Naive thymus-derived CD4-positive, alpha-beta T cell (primary cell): Measurements from ENCODE around the gene TMEM273. TPM values are rescaled to one million over a fixed set of nuclear protein-coding genes. Genes with fewer than 3 reads are reported as not detected.

Experiments used
- ATAC-seq: fragments of 150-1000 bp; cut with Tn5 transposase; 2 replicates; pipeline ENCODE4 v1.10.0; 2021; ENCODE audit warnings: mild to moderate bottlenecking, moderate library complexity
- CTCF ChIA-PET: fragments of 350-600 bp; sonication (Branson Sonifier 250); formaldehyde crosslinking; loops from one replicate; lab custom pipeline; 2021; ENCODE audit warnings: antibody characterized with exemption; lab: Charles Lee
- POLR2A ChIA-PET: fragments of 350-600 bp; sonication (Branson Sonifier 250); formaldehyde crosslinking; loops from one replicate; lab custom pipeline; 2021; ENCODE audit warnings: antibody characterized with exemption, inconsistent platforms; lab: Charles Lee
- DNase-seq, 9 donors: peaks; one replicate each; pipeline versions ENCODE4 v3.0.0 to v3.0.0-alpha.2; 2020 to 2022; ENCODE audit warnings: mixed read lengths in 1 of 9
- H3K27ac ChIP-seq: one replicate; pipeline ENCODE4 v1.7.0; 2013; ENCODE audit warnings: mild to moderate bottlenecking, low read depth, low read length, moderate library complexity
- H3K27me3 ChIP-seq, 2 donors: one replicate each; pipeline ENCODE4 v1.7.0; 2013; ENCODE audit warnings: low read length in 2 of 2, mild to moderate bottlenecking in 2 of 2, moderate library complexity in 2 of 2; ENCODE audit not compliant: control insufficient read depth in 2 of 2, insufficient read depth in 2 of 2
- H3K36me3 ChIP-seq, 3 experiments: 1 replicate in 2 of 3; 2 replicates in 1 of 3; pipeline ENCODE4 v1.7.0; 2013; ENCODE audit warnings: low read length in 3 of 3, mild to moderate bottlenecking in 3 of 3, moderate library complexity in 1 of 3; ENCODE audit not compliant: insufficient read depth in 3 of 3, control insufficient read depth in 2 of 3
- H3K4me1 ChIP-seq, 2 donors: one replicate each; pipeline ENCODE4 v1.7.0; 2013; ENCODE audit warnings: low read length in 2 of 2, mild to moderate bottlenecking in 2 of 2, moderate library complexity in 1 of 2; ENCODE audit not compliant: control insufficient read depth in 2 of 2, insufficient read depth in 2 of 2
- H3K4me3 ChIP-seq: 2 replicates; pipeline ENCODE4 v1.7.0; 2013; ENCODE audit warnings: mild to moderate bottlenecking, low read length
- H3K9me3 ChIP-seq, 3 experiments: 1 replicate in 2 of 3; 2 replicates in 1 of 3; pipeline ENCODE4 v1.7.0; 2013; ENCODE audit warnings: low read length in 3 of 3; ENCODE audit not compliant: control insufficient read depth in 2 of 3
- H3K27ac Mint-ChIP-seq, 9 donors: one replicate each; pipeline ENCODE4 v1.8.0; 2020 to 2022; ENCODE audit warnings: mixed read lengths in 9 of 9, mild to moderate bottlenecking in 8 of 9, moderate library complexity in 5 of 9, inconsistent platforms in 2 of 9
- H3K27me3 Mint-ChIP-seq, 5 donors: one replicate each; pipeline ENCODE4 v1.8.0; 2021 to 2022; ENCODE audit warnings: mixed read lengths in 5 of 5, mild to moderate bottlenecking in 1 of 5
- H3K36me3 Mint-ChIP-seq, 5 donors: one replicate each; pipeline ENCODE4 v1.8.0; 2020 to 2022; ENCODE audit warnings: mixed read lengths in 5 of 5, mild to moderate bottlenecking in 3 of 5, inconsistent platforms in 1 of 5
- H3K4me1 Mint-ChIP-seq, 7 donors: one replicate each; pipeline ENCODE4 v1.8.0; 2020 to 2022; ENCODE audit warnings: mixed read lengths in 7 of 7, mild to moderate bottlenecking in 3 of 7, inconsistent platforms in 1 of 7
- H3K4me3 Mint-ChIP-seq, 10 donors: one replicate each; pipeline ENCODE4 v1.8.0; 2020 to 2022; ENCODE audit warnings: mild to moderate bottlenecking in 10 of 10, mixed read lengths in 10 of 10, moderate library complexity in 6 of 10, inconsistent platforms in 2 of 10
- H3K9me3 Mint-ChIP-seq, 11 donors: one replicate each; pipeline ENCODE4 v1.8.0; 2020 to 2022; ENCODE audit warnings: mixed read lengths in 11 of 11, mild to moderate bottlenecking in 4 of 11, inconsistent platforms in 1 of 11, moderate library complexity in 1 of 11
- intact Hi-C, 2 donors: fragments of 100-400 bp; cut with micrococcal nuclease; formaldehyde crosslinking; loops; one replicate each; pipeline ENCODE4 v1.15.1; 2023
- polyA plus RNA-seq, 2 donors: library from polyadenylated mRNA; unstranded; fragments of 300-500 nt; fragmentation: Illumina TruSeq; gene quantifications; one replicate each; pipeline ENCODE4 v1.2.3, GENCODE V29; 2021
- total RNA-seq, 6 experiments: library from RNA in 5 of 6; stranded (reverse) in 5 of 6; gene quantifications; 1 replicate in 5 of 6; 2 replicates in 1 of 6; pipeline ENCODE4 v1.2.3 and lab custom pipeline; 2021 to 2026

The TMEM273 gene
- total and polyA plus RNA-seq, 7 experiments from 2014 or later, result 0.26 to 20.2 (median 1.8) TPM; not detected in 1

- intact Hi-C loops, result loop anchor here (5.0 to 10.0 kb wide), 2 partner anchors 348 to 804 kb away; no protein-coding TSS in a partner anchor
- no peak overlapping the region for H3K4me3 ChIP-seq
- ChIA-PET POLR2A (no interaction called here), CTCF (no interaction called here)
- H3K9me3 ChIP-seq, result no peaks in the 10 kb centered on the region
- H3K4me1 ChIP-seq, result no peaks in the 10 kb centered on the region
- H3K36me3 ChIP-seq, result no peaks in the 10 kb centered on the region
- peaks cover 0 to 15% (median 5%) of the 10 kb centered on the region in 7 donors for H3K4me1 Mint-ChIP-seq
- no peak overlapping the region for H3K4me3 Mint-ChIP-seq
- DNase-seq, result no peak
- no peaks in the 10 kb centered on the region for H3K27me3 ChIP-seq
- H3K9me3 Mint-ChIP-seq, result no peaks in the 10 kb centered on the region
- H3K36me3 Mint-ChIP-seq, result peaks cover 0 to 3% (median 0%) of the 10 kb centered on the region in 5 donors
- no peak overlapping the region for H3K27ac Mint-ChIP-seq
- H3K27me3 Mint-ChIP-seq, result peaks cover 0 to 7% (median 3%) of the 10 kb centered on the region in 5 donors
- ATAC-seq, result no peak
- H3K27ac ChIP-seq, result no peak overlapping the region
These were observed 21.4 kb downstream of the TMEM273 start for GRCh38 chr10:49166484-49167400.

- H3K4me3 ChIP-seq, result no peak overlapping the region
- POLR2A ChIA-PET, result no interaction called here
- peak in 1 of 9 donors; percentile 45 for DNase-seq
- ATAC-seq, result no peak
- H3K36me3 ChIP-seq, result no peaks in the 10 kb centered on the region
- intact Hi-C loops, result loop anchor here (5.0 to 10.0 kb wide), 2 partner anchors 349 to 804 kb away; no protein-coding TSS in a partner anchor
- H3K4me1 Mint-ChIP-seq, result peaks cover 0 to 18% (median 5%) of the 10 kb centered on the region in 7 donors
- no peaks in the 10 kb centered on the region for H3K9me3 Mint-ChIP-seq
- H3K27ac ChIP-seq, result no peak overlapping the region
- CTCF ChIA-PET, result no interaction called here
- no peaks in the 10 kb centered on the region for H3K4me1 ChIP-seq
- no peaks in the 10 kb centered on the region for H3K9me3 ChIP-seq
- H3K27me3 Mint-ChIP-seq, result peaks cover 0 to 7% (median 3%) of the 10 kb centered on the region in 5 donors
- H3K4me3 Mint-ChIP-seq, result no peak overlapping the region
- no peaks in the 10 kb centered on the region for H3K27me3 ChIP-seq
- H3K27ac Mint-ChIP-seq, result no peak overlapping the region
- peaks cover 0 to 3% (median 0%) of the 10 kb centered on the region in 5 donors for H3K36me3 Mint-ChIP-seq
These were observed 22.2 kb downstream of the TMEM273 start for GRCh38 chr10:49165821-49166483.

DNA sequence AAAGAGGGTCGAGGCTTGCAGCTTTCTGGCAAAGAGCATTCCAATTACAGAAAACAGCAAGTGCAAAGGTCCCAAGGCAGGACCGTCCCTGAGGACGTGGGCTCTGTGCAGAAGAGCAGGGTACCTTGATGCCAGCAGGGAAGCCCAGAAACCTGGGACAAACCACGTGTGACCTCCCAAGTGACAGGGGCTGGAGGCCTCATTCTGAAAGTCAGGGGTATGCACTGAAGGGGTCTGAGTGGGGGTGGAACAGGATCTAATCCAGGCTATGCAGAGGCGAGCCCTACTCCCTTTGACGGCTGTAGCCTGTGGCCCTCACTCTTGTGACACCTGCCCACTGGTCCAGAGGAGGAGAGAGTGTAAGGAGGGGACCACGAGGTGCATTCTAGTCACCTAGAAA lies 22.9 kb downstream of the TMEM273 start:
- H3K9me3 Mint-ChIP-seq, result no peaks in the 10 kb centered on the region
- no peak overlapping the region for H3K4me3 Mint-ChIP-seq
- H3K27ac Mint-ChIP-seq, result peak overlapping the region in 1 of 9 donors; percentile 19
- H3K36me3 Mint-ChIP-seq, result peaks cover 0 to 3% (median 0%) of the 10 kb centered on the region in 5 donors
- Histone ChIP-seq H3K27me3 (no peaks in the 10 kb centered on the region), H3K4me1 (no peaks in the 10 kb centered on the region), H3K9me3 (no peaks in the 10 kb centered on the region), H3K27ac (no peak overlapping the region), H3K36me3 (no peaks in the 10 kb centered on the region), H3K4me3 (no peak overlapping the region)
- intact Hi-C loops, result loop anchor here (5.0 to 10.0 kb wide), 2 partner anchors 350 to 803 kb away; no protein-coding TSS in a partner anchor
- H3K27me3 Mint-ChIP-seq, result peaks cover 0 to 7% (median 3%) of the 10 kb centered on the region in 5 donors
- H3K4me1 Mint-ChIP-seq, result peaks cover 0 to 18% (median 5%) of the 10 kb centered on the region in 7 donors
- POLR2A ChIA-PET, result no interaction called here
- DNase-seq, result no peak
- ATAC-seq, result no peak
- CTCF ChIA-PET, result no interaction called here

DNA sequence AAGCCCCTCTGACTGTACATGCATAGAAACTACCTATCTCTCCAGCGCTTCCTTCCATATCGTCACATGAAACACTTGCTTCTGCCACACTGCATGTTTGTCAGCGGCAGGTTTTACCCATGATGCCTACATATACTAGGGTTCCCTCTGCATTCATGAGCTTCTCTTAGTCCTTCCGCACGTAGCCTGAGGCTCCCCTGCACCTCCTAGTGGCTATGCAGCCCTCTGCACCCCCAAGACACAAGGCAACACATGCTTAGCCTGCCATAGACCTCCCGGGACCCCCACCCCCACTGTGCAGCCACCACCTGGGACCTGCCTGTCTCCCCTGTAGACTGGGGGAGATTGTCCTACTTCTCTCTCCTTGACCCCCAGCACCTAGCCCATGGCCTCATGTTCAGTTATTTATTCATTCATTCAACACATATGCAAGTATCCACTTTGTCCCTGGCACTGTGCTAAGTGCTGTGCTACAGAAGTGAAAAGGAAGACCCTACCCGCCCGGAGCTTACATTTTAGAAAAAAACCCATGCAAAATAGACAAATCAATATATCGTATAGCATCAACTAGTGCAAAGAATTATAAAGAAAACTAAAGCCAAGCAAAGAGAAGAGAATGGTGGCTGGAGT lies 23.5 kb downstream of the TMEM273 start:
- ATAC-seq (peak; percentile 80), DNase-seq (peak in 5 of 9 donors; percentile 0 to 42 (median 3))
- no peak overlapping the region for H3K27ac ChIP-seq
- CTCF ChIA-PET, result interaction anchor here (0.9 kb wide), 1 partner anchor 507 kb away, joined by 7 read pairs; no protein-coding TSS in a partner anchor
- intact Hi-C loops, result loop anchor here (1.0 to 10.0 kb wide), 4 partner anchors 183 to 802 kb away; no protein-coding TSS in a partner anchor
- peaks cover 0 to 3% (median 0%) of the 10 kb centered on the region in 5 donors for H3K36me3 Mint-ChIP-seq
- no peak overlapping the region for H3K4me3 ChIP-seq
- H3K36me3 ChIP-seq, result no peaks in the 10 kb centered on the region
- H3K4me3 Mint-ChIP-seq, result peak overlapping the region in 1 of 10 donors; percentile 2
- POLR2A ChIA-PET, result no interaction called here
- no peaks in the 10 kb centered on the region for H3K4me1 ChIP-seq
- H3K4me1 Mint-ChIP-seq, result peaks cover 0 to 18% (median 5%) of the 10 kb centered on the region in 7 donors
- H3K27me3 ChIP-seq, result no peaks in the 10 kb centered on the region
- no peaks in the 10 kb centered on the region for H3K9me3 ChIP-seq
- peaks cover 0 to 7% (median 3%) of the 10 kb centered on the region in 5 donors for H3K27me3 Mint-ChIP-seq
- peak overlapping the region in 2 of 9 donors; percentile 3 to 7 for H3K27ac Mint-ChIP-seq
- H3K9me3 Mint-ChIP-seq, result no peaks in the 10 kb centered on the region

- ChIA-PET POLR2A (no interaction called here), CTCF (no interaction called here)
- intact Hi-C loops, result loop anchor here in 1 of 2 donors (1.0 to 10.0 kb wide), 3 partner anchors 182 to 505 kb away; no protein-coding TSS in a partner anchor
- peaks cover 0 to 7% (median 3%) of the 10 kb centered on the region in 5 donors for H3K27me3 Mint-ChIP-seq
- no peak overlapping the region for H3K4me3 ChIP-seq
- no peaks in the 10 kb centered on the region for H3K4me1 ChIP-seq
- no peaks in the 10 kb centered on the region for H3K27me3 ChIP-seq
- no peaks in the 10 kb centered on the region for H3K9me3 Mint-ChIP-seq
- H3K4me3 Mint-ChIP-seq, result no peak overlapping the region
- no peaks in the 10 kb centered on the region for H3K36me3 ChIP-seq
- H3K9me3 ChIP-seq, result no peaks in the 10 kb centered on the region
- DNase-seq, result no peak
- peaks cover 0 to 18% (median 5%) of the 10 kb centered on the region in 7 donors for H3K4me1 Mint-ChIP-seq
- ATAC-seq, result no peak
- peaks cover 0 to 3% (median 0%) of the 10 kb centered on the region in 5 donors for H3K36me3 Mint-ChIP-seq
- no peak overlapping the region for H3K27ac ChIP-seq
- H3K27ac Mint-ChIP-seq, result no peak overlapping the region
These were observed 24.4 kb downstream of the TMEM273 start for GRCh38 chr10:49163741-49164140.

DNA sequence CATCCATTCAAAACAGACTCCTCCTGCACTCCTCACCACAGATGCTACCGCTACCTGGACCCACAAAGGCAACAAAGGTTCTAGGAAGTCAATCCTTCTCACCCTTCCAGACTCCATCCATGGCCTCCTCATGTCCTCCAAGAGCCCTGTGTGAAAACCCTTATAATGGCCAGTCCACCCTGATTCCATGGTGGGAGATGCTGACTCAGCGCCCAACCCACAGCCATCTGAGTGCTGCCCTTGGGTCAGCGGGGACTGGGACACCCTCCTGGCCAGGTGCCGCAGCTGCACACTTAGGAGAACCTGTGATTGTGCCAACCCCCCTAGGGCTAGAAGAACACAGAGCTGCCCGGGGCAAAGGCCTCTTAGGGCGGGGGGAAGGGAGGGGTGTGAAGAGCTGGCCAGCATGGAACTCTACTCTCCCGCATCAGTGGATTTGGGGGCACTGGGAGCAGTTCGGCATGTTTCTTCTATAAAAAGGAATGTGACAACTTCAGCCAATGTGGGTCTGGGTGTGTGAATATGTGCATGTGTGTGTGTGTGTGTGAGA lies 25.4 kb downstream of the TMEM273 start:
- H3K36me3 ChIP-seq, result no peaks in the 10 kb centered on the region
- H3K9me3 ChIP-seq, result no peaks in the 10 kb centered on the region
- H3K4me3 ChIP-seq, result no peak overlapping the region
- Mint-ChIP-seq H3K27me3 (peaks cover 0 to 8% (median 3%) of the 10 kb centered on the region in 5 donors), H3K27ac (no peak overlapping the region), H3K36me3 (peaks cover 0 to 3% (median 0%) of the 10 kb centered on the region in 5 donors), H3K4me1 (peaks cover 0 to 22% (median 5%) of the 10 kb centered on the region in 7 donors), H3K9me3 (no peaks in the 10 kb centered on the region), H3K4me3 (no peak overlapping the region)
- H3K27me3 ChIP-seq, result no peaks in the 10 kb centered on the region
- H3K27ac ChIP-seq, result no peak overlapping the region
- intact Hi-C loops, result loop anchor here in 1 of 2 donors (10.0 kb wide), 1 partner anchor 352 kb away; no protein-coding TSS in a partner anchor
- ChIA-PET CTCF (no interaction called here), POLR2A (no interaction called here)
- ATAC-seq, result no peak
- DNase-seq, result no peak
- H3K4me1 ChIP-seq, result no peaks in the 10 kb centered on the region
